ENCODE data around the gene FAM161A.

The FAM161A gene

GRCh38 chr2:61787941-61788563 lies 65.8 kb downstream of the FAM161A start:
- DNase-seq (ENCODE audit: low read depth, low spot score): no peak

GRCh38 chr2:61786876-61787275 lies 67.0 kb downstream of the FAM161A start:
- no peak for DNase-seq (ENCODE audit: low read depth, low spot score)

- no peak for DNase-seq (ENCODE audit: low read depth, low spot score)
Measured at GRCh38 chr2:61785583-61785982, 68.3 kb downstream of the FAM161A start.

GRCh38 chr2:61784643-61785042 lies 69.2 kb downstream of the FAM161A start:
- no peak for DNase-seq (ENCODE audit: low read depth, low spot score)

- no peak for DNase-seq (ENCODE audit: low read depth, low spot score)
Measured at GRCh38 chr2:61775956-61776570, 77.8 kb downstream of the FAM161A start.
